ENCODE results near the gene TREM1.
"Not testable (repeated sequence)": the region's sequence is repeated elsewhere in the genome, so short reads cannot be mapped to it uniquely, and the experiment has no call there.

Gene TREM1

DNA sequence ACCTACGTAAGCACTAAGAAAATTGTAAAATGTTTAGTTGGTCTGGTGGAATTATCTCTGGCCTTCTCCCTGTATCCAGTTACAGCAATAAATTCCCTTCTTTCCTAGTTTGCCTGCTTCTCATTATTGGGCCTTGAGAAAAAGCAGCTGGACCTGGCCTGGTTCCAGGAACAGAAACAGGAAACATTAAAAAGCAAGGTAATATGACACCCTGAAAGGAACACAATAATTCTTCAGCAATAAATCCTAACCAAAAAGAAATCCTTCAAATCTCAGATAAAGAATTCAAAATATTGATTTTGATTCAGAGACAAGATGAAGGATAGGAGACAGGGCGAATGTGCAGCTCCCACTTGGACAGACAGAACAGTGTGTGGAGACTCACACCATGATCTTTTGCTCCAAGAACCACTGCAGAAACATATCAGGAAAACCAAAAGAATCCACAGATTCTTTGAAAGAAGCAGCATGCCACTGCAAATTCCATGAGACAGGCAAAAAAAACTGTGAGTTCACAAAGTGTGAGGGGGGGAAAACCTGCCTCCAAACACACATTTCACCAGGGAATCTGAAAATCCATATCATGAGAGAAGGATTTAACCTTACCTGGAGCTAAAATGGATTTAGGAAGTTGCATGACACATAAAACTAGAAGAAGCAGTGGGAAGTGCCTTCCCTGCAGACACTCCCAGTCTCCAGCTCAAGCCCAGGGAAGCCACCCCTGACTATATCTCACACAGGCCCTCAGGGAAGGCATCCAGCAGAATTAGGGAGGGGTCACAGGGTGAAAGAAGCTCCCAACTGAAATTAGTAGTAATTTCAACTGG lies 28.9 kb downstream of the TREM1 start:
- DNase-seq (ENCODE audit: low read depth), result no peak

DNA sequence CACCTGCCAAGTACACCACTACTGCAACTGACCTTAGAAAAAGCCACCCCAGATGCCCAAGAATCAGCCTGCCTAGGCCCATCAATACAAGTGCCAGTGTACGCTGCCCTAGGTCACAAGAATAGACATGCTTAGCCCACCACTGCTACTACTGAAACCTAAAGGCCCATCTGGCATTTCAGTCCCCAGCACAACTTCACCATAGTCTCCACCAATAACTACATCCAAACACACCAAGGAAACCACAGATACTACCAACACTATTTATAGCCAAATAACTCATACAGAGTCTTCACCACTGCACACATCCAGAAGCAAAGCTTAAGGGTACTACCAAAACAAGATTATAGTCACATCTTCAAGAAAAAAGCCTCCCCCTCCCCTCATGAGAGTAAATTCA lies 30.1 kb downstream of the TREM1 start:
- DNase-seq (ENCODE audit: low read depth), result no peak

DNA sequence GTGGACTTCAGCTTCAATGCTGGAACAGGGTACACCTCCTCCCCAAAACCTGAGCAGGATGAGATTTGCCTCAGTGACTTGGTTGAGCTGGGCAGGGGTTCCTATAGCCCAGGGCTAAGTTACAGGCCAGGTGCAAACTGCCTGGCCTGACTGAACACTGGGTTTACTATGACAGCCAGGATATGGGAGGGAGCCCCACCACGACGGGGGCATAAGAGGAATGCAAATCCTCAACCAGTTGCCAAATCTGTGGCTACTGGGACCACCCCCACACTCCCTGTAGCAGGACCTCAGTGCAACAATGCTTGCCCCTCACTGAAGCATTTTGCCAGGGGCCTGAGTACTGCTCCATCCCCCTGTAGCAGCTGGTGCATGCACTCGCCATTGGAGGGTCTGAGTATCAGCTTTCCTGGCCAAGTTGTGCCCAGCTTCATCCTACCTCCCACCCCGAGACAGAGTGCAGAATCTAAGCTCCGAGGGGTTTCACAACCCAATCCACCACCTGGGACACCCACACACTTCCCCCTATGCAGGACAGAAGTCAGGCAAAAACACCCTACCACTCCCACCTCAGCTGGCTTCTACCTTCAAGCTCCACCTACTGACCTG lies 30.7 kb downstream of the TREM1 start:
- DNase-seq (ENCODE audit: low read depth), result no peak

DNA sequence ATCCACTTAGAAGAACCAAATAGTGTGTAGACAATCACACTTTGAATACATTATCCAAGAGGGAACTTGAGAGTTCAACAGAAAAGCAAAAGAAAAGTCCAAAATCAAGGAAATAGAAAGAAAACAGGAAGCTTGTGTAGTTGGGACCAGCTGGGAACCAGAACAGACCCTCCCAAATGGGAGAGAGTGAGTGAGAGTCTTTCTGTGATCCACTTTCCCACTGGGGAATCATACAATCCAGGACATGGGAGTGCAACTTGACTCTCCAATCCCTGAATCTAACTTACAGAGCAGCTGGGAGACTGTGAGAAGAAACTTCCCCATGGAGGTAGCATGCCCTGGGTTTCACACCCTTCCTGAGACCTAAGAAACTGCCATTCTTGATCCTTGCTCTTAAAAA lies 31.4 kb downstream of the TREM1 start:
- DNase-seq (ENCODE audit: low read depth), result no peak

- DNase-seq (ENCODE audit: low read depth), result no peak
Measured at GRCh38 chr6:41252401-41253169, 33.9 kb downstream of the TREM1 start.

GRCh38 chr6:41247882-41248705 lies 38.4 kb downstream of the TREM1 start:
- DNase-seq (ENCODE audit: low read depth), result no peak

GRCh38 chr6:41247288-41247865 lies 39.1 kb downstream of the TREM1 start:
- no peak for DNase-seq (ENCODE audit: low read depth)

- DNase-seq (ENCODE audit: low read depth), result not testable (repeated sequence)
Measured at GRCh38 chr6:41246529-41246928, 40.0 kb downstream of the TREM1 start.

DNA sequence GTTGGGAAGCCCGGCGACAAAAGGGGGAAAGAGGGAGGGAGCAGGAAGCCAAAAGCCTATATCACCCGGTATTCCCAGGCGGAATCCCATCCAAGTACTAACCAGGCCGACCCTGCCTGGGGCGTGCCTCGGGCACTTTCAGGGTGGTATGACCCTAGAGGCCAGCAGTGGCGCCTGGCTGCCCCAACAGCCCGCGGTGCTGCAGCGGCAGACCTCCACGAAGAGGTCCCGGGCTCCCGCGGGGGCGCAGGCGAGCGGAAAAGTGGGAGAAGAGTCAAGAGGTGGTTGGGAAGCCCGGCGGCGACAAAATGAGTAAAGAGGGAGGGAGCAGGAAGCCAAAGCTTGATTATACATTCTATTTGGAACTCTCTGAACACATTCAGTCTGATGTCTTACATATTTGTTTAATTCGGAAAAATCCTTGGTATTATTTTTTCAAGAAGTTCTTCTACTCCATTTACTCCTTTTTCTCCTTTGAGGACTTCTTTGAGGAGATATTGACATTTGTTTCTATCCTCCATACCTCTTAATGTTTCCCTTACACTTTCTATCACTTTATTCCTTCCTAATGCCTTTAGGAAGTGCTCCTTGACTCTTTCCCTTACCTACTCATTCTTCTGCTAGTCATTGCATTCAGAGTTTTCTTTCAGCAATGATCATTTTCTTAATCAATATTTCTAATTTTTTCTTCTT lies 46.9 kb downstream of the TREM1 start:
- DNase-seq (ENCODE audit: low read depth), result no peak

GRCh38 chr6:41237128-41237527 lies 49.4 kb downstream of the TREM1 start:
- no peak for DNase-seq (ENCODE audit: low read depth)

- no peak for DNase-seq (ENCODE audit: low read depth)
Measured at GRCh38 chr6:41236276-41236675, 50.2 kb downstream of the TREM1 start.

DNA sequence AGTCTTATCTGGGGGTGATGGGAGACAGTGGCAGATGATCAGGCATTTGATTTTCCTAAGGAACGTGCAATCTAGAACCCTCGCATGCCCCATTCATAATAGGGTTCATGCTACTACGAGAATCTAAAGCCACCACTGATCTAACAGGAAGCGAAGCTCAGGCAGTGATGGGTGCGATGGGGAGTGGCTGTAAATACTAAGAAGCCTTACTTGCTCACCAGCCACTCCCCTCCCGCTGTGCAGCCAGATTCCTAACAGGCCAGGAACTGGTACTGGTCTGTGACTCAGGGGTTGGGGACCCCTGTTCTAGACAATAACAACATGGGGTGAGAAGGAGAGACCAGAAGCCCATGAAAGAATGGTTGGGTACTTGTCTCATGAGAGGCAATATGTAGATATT lies 53.8 kb downstream of the TREM1 start:
- no peak for DNase-seq (ENCODE audit: low read depth)

- no peak for DNase-seq (ENCODE audit: low read depth)
Measured at GRCh38 chr6:41231246-41231645, 55.2 kb downstream of the TREM1 start.

DNA sequence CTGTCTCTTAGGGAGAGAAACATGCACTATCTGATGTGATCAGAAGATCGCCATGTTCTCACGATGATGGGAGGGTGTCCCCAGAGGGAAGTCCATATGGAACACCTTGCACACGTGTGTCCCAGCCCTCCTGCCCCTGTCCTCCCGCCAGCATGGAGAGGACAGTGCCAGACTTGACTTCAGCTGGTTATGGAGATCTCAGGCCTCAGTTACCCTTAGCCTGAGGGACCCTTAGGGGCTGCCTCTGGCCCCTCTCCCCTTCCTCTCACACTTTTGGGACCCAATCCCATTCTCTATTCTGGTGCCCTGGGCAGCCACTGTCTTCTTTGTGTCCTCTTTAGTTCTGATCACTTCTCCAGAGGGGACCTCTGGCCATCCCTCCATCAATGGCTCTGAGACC lies 56.8 kb downstream of the TREM1 start:
- DNase-seq (ENCODE audit: low read depth), result no peak

GRCh38 chr6:41228616-41229015 lies 57.9 kb downstream of the TREM1 start:
- DNase-seq (ENCODE audit: low read depth), result no peak

- DNase-seq (ENCODE audit: low read depth), result no peak
Measured at GRCh38 chr6:41228096-41228495, 58.4 kb downstream of the TREM1 start, which contains the start of gene TREML4. Gene TREML4 (plus strand): TSS chr6:41228349. CDS start chr6:41228428, 79 bp downstream.

GRCh38 chr6:41226752-41227151 lies 59.7 kb downstream of the TREM1 start:
- DNase-seq (ENCODE audit: low read depth), result no peak

- no peak for DNase-seq (ENCODE audit: low read depth)
Measured at GRCh38 chr6:41224800-41225199, 61.7 kb downstream of the TREM1 start.
